Left cardiac atrium (tissue), 4 donors: ENCODE measurements around the gene PTP4A1. TPM values are rescaled to one million over a fixed set of nuclear protein-coding genes. Genes with fewer than 3 reads are reported as not detected.
"Not testable (repeated sequence)": the region's sequence is repeated elsewhere in the genome, so short reads cannot be mapped to it uniquely, and the experiment has no call there.

Experiments
- ATAC-seq, 2 donors: fragments of 200-7000 bp; cut with Tn5 transposase; one replicate each; pipeline ENCODE4 v1.9.1; 2020; ENCODE audit warnings: mild to moderate bottlenecking in 2 of 2, moderate library complexity in 2 of 2
- DNase-seq: peaks from one replicate; pipeline ENCODE4 v3.0.0-alpha.2; 2020
- intact Hi-C, 2 donors: fragments of 100-400 bp; cut with DNase I; formaldehyde crosslinking; loops; one replicate each; pipeline versions ENCODE4 v1.14.1 to v1.15.1; 2022 to 2023
- long read RNA-seq: library from polyadenylated mRNA; unstranded; transcript quantifications from one replicate; pipeline ENCODE4 v2.0.0, GENCODE V29; 2021
- total RNA-seq, 2 donors: library from RNA; stranded (reverse); fragmentation: NEBNext Ultra II Directional; extraction: Animal tissue kit (Norgen Biotek cat#: 25700); gene quantifications; one replicate each; pipeline ENCODE4 v1.2.1, GENCODE V29; 2021
- donor health status: DM: no; HTN: yes; CAD: no.
- donor health status: DM: no; HTN: yes; CAD: no; lungs with severe emphysema.
- donor health status: DM: yes; HTN: yes; CAD: no.
- donor health status: Dilated cardiomyopathy.

The PTP4A1 gene
- total RNA-seq = 10 to 100 TPM; 24.9 to 41.1 TPM
- long read RNA-seq, partial matches to known transcripts = 0 of 2 reads
- long read RNA-seq, other reads (novel, unspliced or antisense) = 2 of 2 reads

DNA sequence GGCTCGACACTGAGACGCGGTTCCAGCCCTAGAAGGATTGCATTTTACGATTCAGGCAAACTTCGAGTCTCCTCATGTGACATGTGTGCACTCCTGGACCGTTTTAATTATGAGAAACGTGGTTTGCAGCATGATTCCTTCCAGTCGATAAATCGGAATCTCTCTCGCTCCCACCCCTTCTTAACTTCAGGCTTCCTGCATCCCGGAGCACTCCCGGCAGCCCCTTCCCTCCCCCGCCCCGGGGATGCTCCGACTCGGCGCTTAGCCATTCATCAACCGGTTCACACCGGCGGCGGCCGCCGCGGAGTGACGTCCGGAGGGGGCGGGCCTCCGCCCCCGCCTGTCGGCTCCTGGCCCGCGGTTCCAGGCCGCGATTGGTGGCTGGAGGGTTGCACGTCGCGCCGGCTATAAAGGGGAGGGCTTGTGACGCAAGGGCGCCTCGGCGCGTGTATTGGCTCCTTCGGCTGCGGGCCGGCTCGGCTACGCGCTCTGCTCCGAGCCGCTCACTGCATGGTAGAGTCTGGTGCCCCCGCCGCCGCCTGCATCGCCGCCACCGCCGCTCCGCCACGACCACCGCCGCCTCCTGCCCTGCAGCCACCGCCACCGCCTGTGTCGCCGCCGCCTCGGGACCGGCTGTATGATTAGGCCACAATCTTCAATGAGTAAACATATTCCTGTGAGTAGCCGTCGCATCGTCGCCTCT, at the start of gene PTP4A1, which contains the start of gene LOC128125822:
Gene PTP4A1 (plus strand): TSS at position 437 of the 703 bp plus-strand sequence. CDS start 4,401 bp downstream, outside the sequence.
Gene LOC128125822 (plus strand): TSS at position 437 of the 703 bp plus-strand sequence.
- ATAC-seq (peak; percentile 97 to 98), DNase-seq (peak; percentile 99)
- intact Hi-C loops = loop anchor here in 1 of 2 donors (10.0 kb wide), 2 partner anchors 63 to 217 kb away; partner anchors contain the start of gene PHF3

DNA sequence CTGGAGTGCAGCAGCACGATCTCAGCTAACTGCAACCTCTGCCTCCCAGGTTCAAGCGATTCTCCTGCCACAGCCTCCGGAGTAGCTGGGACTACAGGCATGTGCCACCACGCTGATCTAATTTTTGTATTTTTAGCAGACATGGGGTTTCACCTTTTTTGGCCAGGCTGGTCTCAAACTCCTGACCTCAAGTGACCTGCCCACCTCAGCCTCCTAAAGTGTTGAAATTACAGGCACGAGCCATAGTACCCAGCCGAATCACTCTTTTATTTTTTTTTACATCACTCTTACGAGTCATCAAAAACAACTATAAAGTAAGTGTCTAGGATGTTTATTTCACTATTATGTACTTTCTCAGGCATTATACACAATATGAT, 49.4 kb upstream of the PTP4A1 start:
- intact Hi-C loops, ATAC-seq, DNase-seq: not testable (repeated sequence)

DNA sequence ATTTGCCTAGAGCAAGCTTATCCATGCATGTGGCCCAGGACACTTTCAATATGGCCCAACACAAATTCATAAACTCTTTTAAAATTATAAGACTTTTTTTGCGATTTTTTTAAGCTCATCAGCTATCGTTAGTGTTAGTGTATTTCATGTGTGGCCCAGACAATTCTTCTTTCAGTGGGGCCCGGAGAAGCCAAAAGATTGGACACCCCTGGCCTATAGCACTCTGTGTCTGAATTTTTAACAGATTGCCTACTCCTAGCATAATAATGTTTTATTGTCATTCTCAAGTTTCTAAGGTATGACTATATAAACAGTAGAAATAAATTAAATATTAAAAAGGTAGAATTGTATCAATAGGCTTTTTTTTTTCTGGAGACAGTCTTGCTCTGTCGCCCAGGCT, 48.6 kb upstream of the PTP4A1 start:
- no peak for DNase-seq
- intact Hi-C loops = no loop called here
- no peak for ATAC-seq

DNA sequence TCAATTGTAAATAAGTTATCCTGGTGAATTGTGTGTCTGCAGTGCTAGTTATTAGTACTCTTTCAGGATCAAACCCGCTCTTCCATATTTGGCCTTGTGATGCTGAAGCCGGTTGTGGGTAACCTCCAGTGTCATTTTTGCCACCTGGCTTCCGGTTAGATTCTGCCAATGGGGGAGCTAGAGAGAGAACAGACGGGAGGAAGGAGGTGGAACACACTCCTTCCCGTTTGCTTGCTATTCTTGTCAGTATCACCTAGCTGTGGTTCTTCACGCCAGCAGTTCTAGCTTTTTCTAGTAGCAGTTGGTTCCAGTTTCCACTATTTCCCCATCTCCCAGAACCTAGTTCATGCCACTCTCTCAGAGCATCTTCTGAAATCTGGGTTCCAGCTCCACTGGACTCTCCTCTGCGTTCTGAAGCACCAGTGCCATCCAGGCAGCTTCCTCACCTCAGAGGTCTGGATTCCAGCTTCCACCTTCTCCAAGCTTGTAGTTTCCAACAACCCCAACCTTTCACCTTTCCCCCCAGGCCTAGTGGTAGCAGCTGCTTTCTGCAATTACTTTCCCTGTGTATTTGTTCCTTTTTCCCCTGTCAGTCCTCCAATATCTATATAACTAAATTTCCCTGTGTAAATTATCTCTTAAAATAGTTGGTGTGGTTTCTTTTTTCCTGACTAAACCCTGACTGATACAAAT, 46.9 kb upstream of the PTP4A1 start:
- ATAC-seq = no peak
- no peak for DNase-seq
- intact Hi-C loops = no loop called here

DNA sequence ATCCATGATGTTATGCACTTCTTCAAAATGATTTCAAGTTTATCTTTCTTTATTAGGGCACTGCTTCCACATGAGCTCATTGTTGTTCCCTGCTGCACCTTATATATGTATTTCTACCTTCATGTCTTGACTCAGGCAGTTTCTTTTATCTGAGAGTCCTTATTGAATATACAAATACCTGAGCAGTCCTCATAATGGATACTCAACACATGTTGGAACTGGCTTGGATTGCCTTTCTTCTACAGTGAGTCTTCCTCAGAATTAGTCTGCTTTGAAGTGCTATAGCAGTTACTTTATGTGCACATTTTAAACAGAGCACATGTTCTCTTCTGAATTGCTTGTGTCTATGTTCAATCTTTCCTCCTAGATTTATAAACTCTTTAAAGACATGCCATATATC, 45.3 kb upstream of the PTP4A1 start:
- no peak for DNase-seq
- intact Hi-C loops = no loop called here
- no peak for ATAC-seq

DNA sequence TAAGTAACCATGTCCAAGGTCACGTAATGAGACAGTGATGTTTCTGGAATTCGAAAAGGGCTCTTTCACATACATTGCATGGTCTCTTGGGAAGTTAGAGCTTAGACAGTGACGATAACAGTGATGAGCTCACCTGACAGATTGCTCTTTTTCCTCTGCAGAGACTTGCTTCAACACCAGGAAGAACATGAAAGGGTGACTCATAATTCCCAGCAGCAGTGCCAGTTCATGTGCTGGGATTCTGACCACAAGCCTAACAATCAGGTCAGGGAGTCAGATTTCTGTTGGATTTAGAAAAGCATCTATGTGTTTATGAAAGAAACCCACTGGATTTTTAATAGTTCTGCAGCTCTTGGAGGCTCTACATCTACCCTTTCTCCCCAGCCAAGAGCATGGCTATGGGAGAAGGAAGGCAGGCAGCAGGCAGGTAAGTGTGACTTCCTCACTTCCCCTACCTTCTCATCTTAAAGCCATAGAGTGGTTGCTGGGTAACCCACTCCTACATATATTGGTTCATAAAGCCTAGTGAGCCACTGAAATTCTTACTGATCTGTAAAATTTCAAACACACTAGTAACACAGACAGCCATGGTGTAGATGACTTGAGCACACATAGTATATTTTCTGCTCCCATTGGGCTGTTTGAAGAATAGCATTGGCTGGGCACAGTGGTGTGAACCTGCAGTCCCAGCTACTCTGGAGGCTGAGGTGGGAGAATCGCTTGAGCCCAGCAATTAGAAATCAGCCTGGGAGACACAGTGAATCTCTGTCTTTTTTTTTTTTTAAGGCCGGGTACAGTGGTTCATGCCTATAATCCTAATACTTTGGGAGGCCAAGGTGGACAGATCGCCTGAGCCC, 44.4 kb upstream of the PTP4A1 start:
- intact Hi-C loops = no loop called here
- ATAC-seq = peak; percentile 47 to 94
- no peak for DNase-seq

DNA sequence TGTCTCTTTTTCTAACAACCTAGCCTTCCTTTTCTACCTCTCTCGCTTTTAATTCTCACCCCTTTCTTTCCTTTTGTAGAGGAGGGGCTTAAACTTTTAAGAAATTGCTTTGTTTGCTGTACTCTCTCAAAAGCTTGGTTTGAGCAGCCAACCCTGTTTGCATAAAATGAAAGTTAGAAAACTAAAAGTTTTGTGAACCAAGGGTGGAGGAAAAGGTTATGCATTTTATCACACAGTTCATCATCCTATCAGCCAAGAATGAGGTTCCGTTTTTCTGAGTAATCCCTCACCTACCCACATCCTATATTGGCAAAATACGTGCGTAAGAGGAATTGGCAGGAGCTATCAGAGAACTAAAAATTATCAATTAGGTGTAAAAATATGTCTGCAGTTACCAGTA, 42.8 kb upstream of the PTP4A1 start:
- intact Hi-C loops = no loop called here
- DNase-seq = no peak
- ATAC-seq = no peak

DNA sequence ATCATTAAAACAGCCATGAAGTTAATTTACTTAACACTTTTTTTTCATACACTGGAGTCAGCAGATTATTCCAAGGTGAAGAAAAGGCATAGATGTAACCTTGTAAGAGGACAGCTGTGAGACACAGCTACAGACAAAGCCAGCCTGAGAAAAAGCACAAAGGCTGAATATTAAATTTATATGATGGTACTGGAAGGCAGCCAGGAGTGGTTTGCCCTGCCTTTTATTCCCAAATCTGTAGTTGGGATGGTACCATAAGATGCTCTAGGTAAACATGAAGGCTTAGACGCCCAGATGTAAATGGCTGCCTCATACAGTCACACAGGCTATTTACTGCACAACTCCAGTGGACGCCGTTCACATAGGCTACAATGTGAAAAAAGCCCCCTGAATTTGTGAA, 42.1 kb upstream of the PTP4A1 start:
- ATAC-seq (no peak), DNase-seq (no peak)
- intact Hi-C loops = no loop called here

DNA sequence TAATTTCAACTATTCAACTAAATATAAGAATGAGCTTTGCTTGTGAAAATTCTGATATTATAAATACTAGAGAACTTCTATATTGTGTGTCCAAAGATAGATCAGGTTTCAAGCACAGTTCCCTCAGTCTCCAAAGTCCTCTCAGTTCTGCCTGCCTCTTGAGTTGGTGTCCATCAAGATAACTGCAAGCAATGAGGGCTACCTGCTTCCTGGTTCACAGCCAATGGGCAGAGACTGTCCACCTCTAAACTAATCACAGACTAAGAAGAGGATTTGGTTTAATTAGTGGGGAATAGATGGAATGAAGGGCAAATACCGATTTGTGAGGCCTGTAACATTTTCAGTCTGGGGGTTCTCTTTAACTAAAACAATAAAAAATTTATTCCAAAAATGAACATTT, 41.3 kb upstream of the PTP4A1 start:
- no peak for DNase-seq
- no peak for ATAC-seq
- intact Hi-C loops = no loop called here

DNA sequence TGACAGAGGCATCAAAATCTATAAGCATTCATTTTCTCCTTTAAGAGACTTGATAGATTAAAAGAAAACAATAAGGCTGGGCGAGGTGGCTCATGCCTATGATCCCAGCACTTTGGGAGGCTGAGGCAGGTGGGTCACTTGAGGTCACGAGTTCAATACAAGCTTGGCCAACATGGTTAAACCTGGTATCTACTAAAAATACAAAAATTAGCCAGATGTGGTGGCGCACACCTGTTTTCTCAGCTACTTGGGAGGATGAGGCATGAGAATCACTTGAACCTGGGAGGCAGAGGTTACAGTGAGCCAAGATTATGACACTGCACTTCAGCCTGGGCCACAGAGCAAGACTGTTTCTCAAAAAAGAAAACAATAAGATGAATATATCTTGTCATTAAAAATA, 39.3 kb upstream of the PTP4A1 start:
- no peak for ATAC-seq
- intact Hi-C loops = no loop called here

DNA sequence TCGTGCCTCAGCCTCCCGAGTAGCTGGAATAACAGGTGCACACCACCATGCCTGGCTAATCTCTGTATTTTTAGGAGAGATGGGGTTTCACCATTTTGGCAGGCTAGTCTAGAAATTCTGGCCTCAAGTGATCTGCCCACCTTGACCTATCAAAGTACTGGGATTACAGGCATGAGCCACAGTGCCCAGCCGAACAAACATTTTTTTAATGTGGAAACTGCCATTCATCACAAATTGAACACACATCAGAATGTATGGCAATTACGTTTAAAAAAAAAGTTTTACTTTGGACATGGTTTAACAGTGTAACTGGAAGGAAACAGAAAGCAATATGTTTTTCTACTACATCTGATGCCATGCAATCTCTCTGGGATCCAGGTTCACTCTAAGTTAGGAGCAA, 38.3 kb upstream of the PTP4A1 start:
- no peak for ATAC-seq
- intact Hi-C loops = no loop called here
- DNase-seq = no peak

More for the DNA sequence above, 39.3 kb upstream of the PTP4A1 start:
- DNase-seq = no peak

DNA sequence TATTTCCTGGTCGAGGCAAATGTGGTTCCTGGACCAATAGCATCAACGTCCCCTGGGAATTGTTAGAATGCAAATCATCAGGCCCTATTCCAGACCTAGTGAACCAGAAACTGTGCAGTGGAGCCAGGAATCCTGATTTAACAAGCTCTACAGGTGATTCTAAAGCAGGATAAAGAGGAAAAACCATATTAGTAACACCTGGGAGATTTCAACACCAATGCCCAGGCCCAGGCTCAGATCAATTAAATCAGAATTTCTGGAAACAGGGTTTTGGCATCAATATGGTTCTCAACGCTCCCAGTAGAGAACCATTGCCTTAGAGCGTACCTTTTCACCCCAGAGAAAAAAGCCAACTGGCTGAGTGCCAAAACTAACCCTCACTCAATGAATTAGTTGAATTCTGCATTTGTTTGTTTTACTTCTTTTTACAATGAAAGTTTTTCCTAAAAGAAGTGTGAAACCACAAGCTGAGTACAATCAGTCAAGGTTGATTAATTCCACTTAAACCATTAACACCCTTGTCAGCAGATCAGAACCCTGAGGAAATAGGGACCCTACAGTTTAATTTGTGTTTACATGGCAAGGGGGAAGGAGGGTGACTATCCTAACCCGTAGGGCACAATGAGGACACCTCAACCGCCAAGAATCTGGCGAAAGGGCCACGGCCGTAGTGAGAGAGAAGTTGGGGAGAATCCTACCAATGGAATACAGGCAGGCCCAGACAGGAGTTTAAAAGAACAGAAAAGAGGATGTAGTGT, 34.9 kb upstream of the PTP4A1 start:
- intact Hi-C loops = no loop called here
- ATAC-seq (no peak), DNase-seq (no peak)

DNA sequence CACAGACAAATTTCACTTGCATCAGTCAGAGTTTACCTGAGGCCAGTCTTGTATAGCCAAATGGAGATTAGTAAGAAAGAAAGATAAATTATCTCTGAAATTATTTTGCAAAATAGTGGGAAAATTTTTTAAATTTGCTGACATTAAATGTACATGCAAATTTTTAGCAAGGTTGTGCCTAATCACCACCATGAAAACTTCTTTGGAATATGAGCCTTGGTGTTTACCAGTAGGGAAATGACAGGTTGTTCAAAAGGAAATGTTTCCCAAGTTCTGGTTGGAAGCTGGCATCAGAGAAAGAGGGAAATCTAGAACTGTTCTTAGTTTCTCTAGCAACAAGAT, 34.4 kb upstream of the PTP4A1 start:
- ATAC-seq (no peak), DNase-seq (no peak)
- intact Hi-C loops = no loop called here

DNA sequence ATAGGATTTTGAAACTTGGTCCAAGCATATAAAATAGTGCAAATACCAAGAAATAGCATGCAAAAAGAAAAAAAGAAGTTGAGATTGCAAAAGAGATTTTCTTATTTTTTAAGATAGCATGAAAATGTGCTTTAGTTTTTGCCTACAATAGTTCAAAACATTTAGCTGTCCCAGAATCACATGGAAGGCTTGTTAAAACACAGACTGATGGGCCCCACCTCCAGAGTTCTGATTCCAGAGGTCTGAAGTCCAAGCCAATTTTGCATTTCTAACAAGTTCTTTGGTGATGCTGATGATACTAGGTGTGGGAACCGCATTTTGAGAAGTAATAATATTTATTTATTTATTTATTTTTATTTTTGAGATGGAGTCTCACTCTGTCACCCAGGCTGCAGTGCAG, 33.7 kb upstream of the PTP4A1 start:
- no peak for ATAC-seq
- intact Hi-C loops = no loop called here
- no peak for DNase-seq

DNA sequence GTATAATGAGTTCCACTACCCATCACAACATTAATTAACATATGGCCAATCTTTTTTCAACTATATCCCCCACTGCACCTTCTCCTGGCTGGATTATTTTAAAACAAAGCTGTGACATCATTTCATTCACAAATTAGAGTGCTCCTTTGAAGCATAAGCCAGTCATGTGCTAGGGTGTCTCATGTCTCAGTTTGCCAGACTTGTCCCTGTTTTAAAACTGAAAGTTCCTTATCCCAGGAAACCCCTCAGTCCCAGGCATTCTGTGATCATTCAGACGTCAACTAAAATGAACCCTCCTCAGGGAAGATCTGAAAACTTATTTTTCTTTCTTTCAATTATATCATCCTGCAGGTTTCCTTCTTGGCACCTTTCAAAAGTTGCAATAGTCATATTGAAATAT, 29.3 kb upstream of the PTP4A1 start:
- DNase-seq (no peak), ATAC-seq (no peak)
- intact Hi-C loops = no loop called here

DNA sequence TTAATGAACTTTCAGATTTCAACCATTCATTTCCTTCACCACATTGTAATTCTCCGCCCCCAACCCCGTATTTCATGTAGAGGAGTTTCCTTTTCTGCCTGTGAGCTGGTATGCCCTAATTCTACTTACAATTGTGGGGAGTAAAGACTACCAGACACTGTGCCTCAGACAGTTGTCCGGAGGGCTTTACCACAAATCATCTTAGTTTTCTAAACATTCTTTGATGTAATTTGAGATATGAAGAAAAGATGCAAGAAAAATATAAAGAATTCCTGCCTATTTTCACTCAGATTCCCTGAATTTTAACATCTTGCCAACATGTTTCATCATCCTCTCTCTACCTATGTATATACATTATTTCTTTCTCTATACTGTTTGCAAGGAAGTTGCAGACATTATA, 28.3 kb upstream of the PTP4A1 start:
- DNase-seq (no peak), ATAC-seq (no peak)
- intact Hi-C loops = no loop called here

DNA sequence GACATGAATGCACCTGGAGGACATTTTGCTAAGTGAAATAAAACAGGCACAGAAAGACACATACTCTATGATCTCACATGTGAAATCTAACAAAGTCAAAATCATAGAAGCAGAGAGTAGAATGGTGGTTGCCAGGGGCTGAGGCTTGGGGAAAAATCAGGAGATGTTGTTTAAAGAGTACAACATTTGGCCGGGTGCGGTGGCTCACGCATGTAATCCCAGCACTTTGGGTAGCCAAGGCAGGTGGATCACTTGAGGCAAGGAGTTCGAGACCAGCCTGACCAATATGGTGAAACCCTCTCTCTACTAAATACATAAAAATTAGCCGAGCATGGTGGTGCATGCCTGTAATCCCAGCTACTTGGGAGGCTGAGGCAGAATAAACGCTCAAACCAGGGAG, 26.0 kb upstream of the PTP4A1 start:
- ATAC-seq = no peak

DNA sequence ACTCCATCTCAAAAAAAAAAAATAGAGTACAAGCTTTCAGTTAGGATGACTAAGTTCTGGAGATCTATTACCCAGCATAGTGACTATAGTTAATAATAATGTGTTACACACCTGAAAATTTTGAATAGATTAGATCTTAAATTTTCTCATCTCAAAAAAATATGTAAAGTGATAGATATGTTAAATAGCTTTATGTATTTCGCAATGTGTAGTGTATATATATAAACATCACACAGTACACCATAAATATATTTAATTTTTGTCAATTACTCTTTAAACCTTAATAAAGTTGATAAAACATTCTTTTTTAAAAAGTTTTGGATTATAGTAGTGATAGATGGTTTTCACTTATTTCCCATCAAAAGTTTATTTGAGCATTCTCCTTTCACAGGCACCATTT, 25.6 kb upstream of the PTP4A1 start:
- ATAC-seq = no peak
- intact Hi-C loops = no loop called here
- no peak for DNase-seq

More for the DNA sequence above, 26.0 kb upstream of the PTP4A1 start:
- intact Hi-C loops = no loop called here
- DNase-seq = no peak

DNA sequence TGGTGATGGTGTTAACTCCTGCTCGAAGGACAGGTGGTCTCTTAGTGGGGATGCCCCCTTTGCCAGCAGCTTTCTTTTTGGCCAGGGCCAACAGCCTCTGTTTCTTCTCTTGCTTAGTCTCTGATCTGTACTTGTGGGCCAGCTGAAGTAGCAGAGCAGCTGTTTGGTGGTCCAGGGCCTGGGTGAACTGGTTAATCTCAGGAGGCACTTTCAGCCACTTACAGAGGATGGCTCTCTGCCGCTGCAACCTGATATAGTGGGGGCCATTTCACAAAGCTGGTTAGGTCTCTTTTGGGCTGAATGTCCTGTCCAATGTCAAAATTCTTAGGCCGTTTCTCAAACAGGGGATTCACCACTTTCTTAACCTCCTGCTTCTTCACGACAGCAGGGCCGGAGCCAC, 23.2 kb upstream of the PTP4A1 start:
- no peak for DNase-seq
- intact Hi-C loops = no loop called here
- no peak for ATAC-seq
